KMS-11 (cell line): ENCODE data around the gene WDR11.

ENCODE experiments used
- H2AFZ ChIP-seq: fragments of 200-600 bp; sonication (generic); 2 replicates; pipeline ENCODE4 v1.6.1; 2016; ENCODE audit warnings: antibody characterized with exemption, mixed run types, low read depth
- H3K27ac ChIP-seq: fragments of 200-600 bp; sonication (generic); 2 replicates; pipeline ENCODE4 v1.6.1; 2016; ENCODE audit warnings: mild to moderate bottlenecking, mixed run types
- H3K27me3 ChIP-seq: fragments of 200-600 bp; sonication (generic); 2 replicates; pipeline ENCODE4 v1.6.1; 2017; ENCODE audit warnings: mild to moderate bottlenecking, low read depth, mixed run types, moderate library complexity; ENCODE audit not compliant: insufficient read depth
- H3K36me3 ChIP-seq: fragments of 200-600 bp; sonication (generic); 2 replicates; pipeline ENCODE4 v1.6.1; 2017; ENCODE audit warnings: mild to moderate bottlenecking, mixed run types; ENCODE audit not compliant: insufficient read depth
- H3K4me1 ChIP-seq: fragments of 200-600 bp; sonication (generic); 2 replicates; pipeline ENCODE4 v1.6.1; 2016; ENCODE audit warnings: mild to moderate bottlenecking, low read depth, mixed run types; ENCODE audit not compliant: poor library complexity, severe bottlenecking
- H3K4me2 ChIP-seq: fragments of 200-600 bp; sonication (generic); 2 replicates; pipeline ENCODE4 v1.7.0; 2016; ENCODE audit warnings: mild to moderate bottlenecking, mixed run types
- H3K4me3 ChIP-seq: fragments of 200-600 bp; sonication (generic); IDR thresholded peaks from 2 replicates; pipeline ENCODE4 v1.6.1; 2017; ENCODE audit warnings: low read depth, low read length, mixed read lengths; ENCODE audit not compliant: insufficient read depth
- H3K79me2 ChIP-seq: fragments of 200-600 bp; sonication (generic); 2 replicates; pipeline ENCODE4 v1.6.1; 2016; ENCODE audit warnings: low read depth, mixed run types; ENCODE audit not compliant: insufficient read depth
- H3K9ac ChIP-seq: fragments of 200-600 bp; sonication (generic); 2 replicates; pipeline ENCODE4 v1.6.1; 2016; ENCODE audit warnings: mild to moderate bottlenecking, mixed run types
- H4K20me1 ChIP-seq: fragments of 200-600 bp; sonication (generic); 2 replicates; pipeline ENCODE4 v1.6.1; 2016; ENCODE audit warnings: mild to moderate bottlenecking, mixed run types; ENCODE audit not compliant: insufficient read depth
- TF ChIP-seq, protein P1 (sequence below): fragments of 200-600 bp; sonication (generic); conservative IDR thresholded peaks from 2 replicates; pipeline ENCODE4 v1.6.1; 2017; ENCODE audit warnings: low read depth, mild to moderate bottlenecking, antibody characterized with exemption, low read length, moderate library complexity, mixed read lengths

WDR11 gene

DNA sequence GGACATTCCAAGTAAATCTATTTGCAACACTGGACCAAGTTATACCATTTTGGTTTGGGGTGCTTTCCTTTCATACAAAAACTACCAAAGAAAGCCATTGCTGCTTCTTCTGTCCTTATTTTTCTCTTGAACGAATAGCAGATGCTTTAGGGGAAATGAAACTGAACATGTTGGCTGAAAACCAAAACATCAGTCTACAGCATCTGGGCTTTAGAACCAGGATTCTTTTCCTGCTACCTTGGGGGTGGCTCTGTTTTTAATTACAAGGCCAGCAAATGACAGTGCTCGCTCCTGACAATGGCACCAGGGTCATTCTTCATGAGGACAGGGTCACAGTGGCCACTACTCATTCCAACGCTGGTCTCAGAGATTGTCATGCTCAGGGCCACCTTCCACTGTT is 80.3 kb downstream of the WDR11 start:
- Histone ChIP-seq H2AFZ (no peak overlapping the region), H3K79me2 (no peaks in the 10 kb centered on the region), H3K27ac (no peak overlapping the region), H3K4me1 (no peaks in the 10 kb centered on the region), H3K4me3 (no peak overlapping the region), H3K36me3 (no peaks in the 10 kb centered on the region), H3K9ac (no peak overlapping the region), H3K27me3 (no peaks in the 10 kb centered on the region), H3K4me2 (no peak overlapping the region), H4K20me1 (no peaks in the 10 kb centered on the region)
- TF ChIP-seq, protein P1, sequence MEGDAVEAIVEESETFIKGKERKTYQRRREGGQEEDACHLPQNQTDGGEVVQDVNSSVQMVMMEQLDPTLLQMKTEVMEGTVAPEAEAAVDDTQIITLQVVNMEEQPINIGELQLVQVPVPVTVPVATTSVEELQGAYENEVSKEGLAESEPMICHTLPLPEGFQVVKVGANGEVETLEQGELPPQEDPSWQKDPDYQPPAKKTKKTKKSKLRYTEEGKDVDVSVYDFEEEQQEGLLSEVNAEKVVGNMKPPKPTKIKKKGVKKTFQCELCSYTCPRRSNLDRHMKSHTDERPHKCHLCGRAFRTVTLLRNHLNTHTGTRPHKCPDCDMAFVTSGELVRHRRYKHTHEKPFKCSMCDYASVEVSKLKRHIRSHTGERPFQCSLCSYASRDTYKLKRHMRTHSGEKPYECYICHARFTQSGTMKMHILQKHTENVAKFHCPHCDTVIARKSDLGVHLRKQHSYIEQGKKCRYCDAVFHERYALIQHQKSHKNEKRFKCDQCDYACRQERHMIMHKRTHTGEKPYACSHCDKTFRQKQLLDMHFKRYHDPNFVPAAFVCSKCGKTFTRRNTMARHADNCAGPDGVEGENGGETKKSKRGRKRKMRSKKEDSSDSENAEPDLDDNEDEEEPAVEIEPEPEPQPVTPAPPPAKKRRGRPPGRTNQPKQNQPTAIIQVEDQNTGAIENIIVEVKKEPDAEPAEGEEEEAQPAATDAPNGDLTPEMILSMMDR: no peak

DNA sequence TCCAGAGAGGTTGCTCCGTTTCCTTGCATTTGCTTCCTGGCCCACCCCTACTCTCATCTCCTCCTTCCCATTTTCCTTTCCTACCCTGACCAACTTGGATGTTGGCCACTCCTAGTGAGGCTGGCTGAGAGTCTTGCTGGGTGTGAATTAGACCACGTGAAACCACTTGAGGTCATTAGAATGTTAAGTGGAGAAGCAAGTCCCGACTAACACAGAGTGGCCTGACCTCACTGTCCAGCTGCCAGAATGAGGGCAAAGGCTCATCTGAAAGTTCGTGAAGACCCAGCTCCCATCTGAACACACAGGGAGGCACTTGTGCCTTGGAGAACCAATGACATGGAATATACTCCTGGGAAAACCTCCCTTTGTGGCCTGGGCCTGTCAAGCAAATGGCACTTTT is 80.8 kb downstream of the WDR11 start:
- Histone ChIP-seq H3K27me3 (no peaks in the 10 kb centered on the region), H3K4me1 (no peaks in the 10 kb centered on the region), H2AFZ (no peak overlapping the region), H3K27ac (no peak overlapping the region), H3K79me2 (no peaks in the 10 kb centered on the region), H3K36me3 (no peaks in the 10 kb centered on the region), H3K4me2 (no peak overlapping the region), H4K20me1 (no peaks in the 10 kb centered on the region), H3K4me3 (no peak overlapping the region), H3K9ac (no peak overlapping the region)
- TF ChIP-seq, protein P1: no peak

DNA sequence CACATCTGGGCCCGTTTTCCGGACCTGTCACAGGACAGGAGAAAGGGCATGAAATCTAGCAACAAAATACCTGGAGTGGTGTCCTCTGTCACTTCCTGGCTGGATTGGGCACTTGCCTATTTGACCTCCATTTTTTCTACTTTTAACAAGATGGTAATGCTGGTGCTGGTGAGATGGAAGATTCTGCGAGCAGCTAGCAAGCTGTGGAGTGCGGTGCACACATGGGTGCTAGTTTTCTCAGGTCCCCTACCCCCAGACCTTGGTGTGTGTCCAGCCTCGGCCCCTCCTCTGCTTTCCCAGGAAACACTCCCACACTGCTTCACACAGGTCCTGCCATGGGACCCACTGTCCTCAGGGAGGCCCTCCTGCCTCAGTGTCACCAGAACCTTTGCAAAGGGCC is 87.7 kb downstream of the WDR11 start:
- Histone ChIP-seq H3K4me1 (no peaks in the 10 kb centered on the region), H3K9ac (no peak overlapping the region), H3K4me2 (no peak overlapping the region), H3K36me3 (no peaks in the 10 kb centered on the region), H3K27me3 (no peaks in the 10 kb centered on the region), H2AFZ (no peak overlapping the region), H4K20me1 (no peaks in the 10 kb centered on the region), H3K4me3 (no peak overlapping the region), H3K79me2 (no peaks in the 10 kb centered on the region), H3K27ac (no peak overlapping the region)
- TF ChIP-seq, protein P1: no peak

DNA sequence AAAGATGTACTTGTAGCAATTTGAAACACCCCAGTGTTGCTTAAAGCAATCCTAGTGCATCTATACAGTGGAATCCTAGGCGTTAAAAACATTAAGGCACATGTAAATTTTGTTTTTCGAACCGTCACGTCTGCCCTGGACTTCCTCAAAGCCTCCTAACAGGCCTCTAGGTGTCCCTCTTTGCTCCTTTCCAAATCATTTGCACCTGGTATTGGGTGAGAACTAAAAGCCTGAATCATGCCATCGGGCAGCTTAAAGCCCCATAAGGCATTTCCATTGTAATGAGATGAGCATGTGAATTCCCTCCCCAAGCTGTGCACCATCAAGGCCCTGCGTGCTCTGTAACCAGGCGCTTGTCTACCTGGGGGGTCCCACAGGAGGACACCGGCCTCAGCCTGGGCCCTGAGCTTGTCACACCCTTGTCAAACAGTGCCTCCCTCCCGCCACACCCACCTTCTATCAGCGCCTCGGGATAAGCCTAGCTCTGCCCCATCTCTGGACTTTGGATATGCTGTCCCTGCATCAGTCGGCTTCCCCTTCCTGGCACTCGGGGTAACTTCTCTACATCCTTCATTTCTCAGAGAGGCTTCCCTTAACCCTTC is 89.2 kb downstream of the WDR11 start:
- Histone ChIP-seq H3K36me3 (no peaks in the 10 kb centered on the region), H2AFZ (no peak overlapping the region), H4K20me1 (no peaks in the 10 kb centered on the region), H3K4me3 (no peak overlapping the region), H3K4me2 (no peak overlapping the region), H3K4me1 (no peaks in the 10 kb centered on the region), H3K9ac (no peak overlapping the region), H3K79me2 (no peaks in the 10 kb centered on the region), H3K27ac (no peak overlapping the region), H3K27me3 (no peaks in the 10 kb centered on the region)
- TF ChIP-seq, protein P1: no peak

- Histone ChIP-seq H3K4me2 (no peak overlapping the region), H3K4me1 (no peaks in the 10 kb centered on the region), H3K27ac (no peak overlapping the region), H2AFZ (no peak overlapping the region), H3K27me3 (no peaks in the 10 kb centered on the region), H3K36me3 (no peaks in the 10 kb centered on the region), H3K4me3 (no peak overlapping the region), H3K9ac (no peak overlapping the region), H4K20me1 (no peaks in the 10 kb centered on the region), H3K79me2 (no peaks in the 10 kb centered on the region)
- TF ChIP-seq, protein P1: no peak
Observed at GRCh38 chr10:120941501-120941900, 90.3 kb downstream of the WDR11 start.
